Measurements from ENCODE around the gene GPC6. TPM values are rescaled to one million over a fixed set of nuclear protein-coding genes. Genes with fewer than 3 reads are reported as not detected.

The GPC6 gene
- total and polyA plus RNA-seq, 4 donors, result 5.9 to 29.1 (median 18.2) TPM

DNA sequence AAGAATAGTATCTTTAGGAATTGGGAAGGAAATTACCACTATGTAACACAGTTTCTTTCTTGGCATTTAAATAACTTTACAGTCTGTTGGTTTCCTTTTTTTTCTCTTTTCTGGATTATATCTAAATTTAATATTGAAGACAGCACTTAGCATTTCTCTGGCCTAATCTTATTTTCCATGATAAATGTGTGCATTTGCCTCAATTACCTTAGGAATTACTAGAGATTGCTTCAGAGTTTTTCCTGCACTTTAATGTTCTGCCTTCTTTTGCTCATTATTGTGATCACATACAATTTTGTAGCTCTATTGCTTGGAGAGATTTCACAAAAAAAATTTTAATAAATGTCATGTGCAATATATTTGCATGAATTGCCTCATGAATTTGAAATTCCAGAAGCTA is 1227.7 kb downstream of the GPC6 start:
- TF ChIP-seq NR2F2 (IDR thresholded peaks at IDR 0.05), result no peak
- TF ChIP-seq ATF3 (IDR thresholded peaks at IDR 0.05), result no peak
- no peak for TF ChIP-seq RAD21 (IDR thresholded peaks at IDR 0.05)
- no peak for TF ChIP-seq FOXA1 (IDR thresholded peaks at IDR 0.05)
- no peak for TF ChIP-seq FOXA2 (IDR thresholded peaks at IDR 0.05)
- no peak for TF ChIP-seq HNF4G (IDR thresholded peaks at IDR 0.05)
- no peak for TF ChIP-seq SP1 (IDR thresholded peaks at IDR 0.05)
- TF ChIP-seq YY1 (IDR thresholded peaks at IDR 0.05), result no peak
- no peak for TF ChIP-seq HNF4A (conservative IDR thresholded peaks at IDR 0.05)
- no peak for TF ChIP-seq EGR1 (IDR thresholded peaks at IDR 0.05; ENCODE audit: low read depth in 2 of 2)
- no peak for TF ChIP-seq CTCF (IDR thresholded peaks at IDR 0.05; ENCODE audit: low read depth, low read length, missing input control)
- no peak for TF ChIP-seq TAF1 (conservative IDR thresholded peaks at IDR 0.05)
- no peak for TF ChIP-seq JUND (IDR thresholded peaks at IDR 0.05)
- DNase-seq (ENCODE audit: low spot score), result no peak
- Histone ChIP-seq H3K9ac (ENCODE audit: low read depth in 1 of 2, low read length in 2 of 2) (no peak overlapping the region), H3K9me3 (ENCODE audit: control insufficient read depth in 4 of 4, low read length in 3 of 4) (no peaks in the 10 kb centered on the region), H3K27ac (ENCODE audit: low read depth in 1 of 2, low read length in 2 of 2) (no peak overlapping the region), H3K36me3 (ENCODE audit: control insufficient read depth in 4 of 4, insufficient read depth in 3 of 4, low read depth in 1 of 4, low read length in 3 of 4) (no peaks in the 10 kb centered on the region), H3K4me1 (ENCODE audit: control insufficient read depth in 4 of 4, insufficient read depth in 4 of 4, low read length in 3 of 4) (no peaks in the 10 kb centered on the region), H3K27me3 (ENCODE audit: control insufficient read depth in 4 of 4, insufficient read depth in 4 of 4, low read length in 3 of 4) (no peaks in the 10 kb centered on the region), H3K4me3 (ENCODE audit: low read depth in 1 of 3, low read length in 3 of 3) (no peak overlapping the region)

DNA sequence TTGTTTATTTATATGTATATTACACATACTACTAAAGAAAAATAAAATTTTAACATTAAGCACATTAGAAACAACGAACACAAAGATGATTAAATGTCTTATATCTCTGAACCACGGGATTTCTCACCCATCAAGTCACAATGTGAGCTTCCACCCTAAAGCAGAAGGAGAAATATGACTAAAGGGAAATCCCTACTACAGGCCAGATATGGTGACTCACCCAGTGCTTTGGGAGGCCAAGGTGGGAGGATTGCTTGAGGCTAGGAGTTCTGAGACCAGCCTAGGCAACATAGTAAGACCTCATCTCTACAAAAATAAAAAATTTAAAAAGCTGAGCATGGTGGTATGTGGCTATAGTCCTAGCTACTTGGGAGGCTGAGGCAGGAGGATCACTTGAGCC is 1228.3 kb downstream of the GPC6 start:
- 84% methylated on average over 2 of the region's 2 CpGs for WGBS
- H3K9me3 ChIP-seq (ENCODE audit: control insufficient read depth in 4 of 4, low read length in 3 of 4), result no peaks in the 10 kb centered on the region
- H3K4me3 ChIP-seq (ENCODE audit: low read depth in 1 of 3, low read length in 3 of 3), result no peak overlapping the region
- no peak for DNase-seq (ENCODE audit: low spot score)
- TF ChIP-seq FOXA1 (IDR thresholded peaks at IDR 0.05), result no peak
- no peaks in the 10 kb centered on the region for H3K4me1 ChIP-seq (ENCODE audit: control insufficient read depth in 4 of 4, insufficient read depth in 4 of 4, low read length in 3 of 4)
- no peaks in the 10 kb centered on the region for H3K36me3 ChIP-seq (ENCODE audit: control insufficient read depth in 4 of 4, insufficient read depth in 3 of 4, low read depth in 1 of 4, low read length in 3 of 4)
- H3K9ac ChIP-seq (ENCODE audit: low read depth in 1 of 2, low read length in 2 of 2), result no peak overlapping the region
- H3K27ac ChIP-seq (ENCODE audit: low read depth in 1 of 2, low read length in 2 of 2), result no peak overlapping the region
- no peaks in the 10 kb centered on the region for H3K27me3 ChIP-seq (ENCODE audit: control insufficient read depth in 4 of 4, insufficient read depth in 4 of 4, low read length in 3 of 4)

GRCh38 chr13:94455414-94455813 is 1228.8 kb downstream of the GPC6 start:
- TF ChIP-seq RXRA (IDR thresholded peaks at IDR 0.05) (peak in 1 of 2 donors; percentile 36), CTCF (IDR thresholded peaks at IDR 0.05; ENCODE audit: low read depth, low read length, missing input control) (no peak), YY1 (IDR thresholded peaks at IDR 0.05) (no peak), SP1 (IDR thresholded peaks at IDR 0.05) (peak; percentile 49), FOXA2 (IDR thresholded peaks at IDR 0.05) (peak; percentile 21), ZBTB33 (IDR thresholded peaks at IDR 0.05) (no peak), HNF4A (conservative IDR thresholded peaks at IDR 0.05) (peak; percentile 77 to 83), TAF1 (conservative IDR thresholded peaks at IDR 0.05) (no peak), HNF4G (IDR thresholded peaks at IDR 0.05) (no peak), RAD21 (IDR thresholded peaks at IDR 0.05) (no peak)
- TF ChIP-seq, protein P1, sequence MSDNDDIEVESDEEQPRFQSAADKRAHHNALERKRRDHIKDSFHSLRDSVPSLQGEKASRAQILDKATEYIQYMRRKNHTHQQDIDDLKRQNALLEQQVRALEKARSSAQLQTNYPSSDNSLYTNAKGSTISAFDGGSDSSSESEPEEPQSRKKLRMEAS (IDR thresholded peaks at IDR 0.05), result no peak
- H3K36me3 ChIP-seq (ENCODE audit: control insufficient read depth in 4 of 4, insufficient read depth in 3 of 4, low read depth in 1 of 4, low read length in 3 of 4), result no peaks in the 10 kb centered on the region
- H3K9me3 ChIP-seq (ENCODE audit: control insufficient read depth in 4 of 4, low read length in 3 of 4), result no peaks in the 10 kb centered on the region
- H3K4me1 ChIP-seq (ENCODE audit: control insufficient read depth in 4 of 4, insufficient read depth in 4 of 4, low read length in 3 of 4), result no peaks in the 10 kb centered on the region
- no peak overlapping the region for H3K27ac ChIP-seq (ENCODE audit: low read depth in 1 of 2, low read length in 2 of 2)
- H3K9ac ChIP-seq (ENCODE audit: low read depth in 1 of 2, low read length in 2 of 2), result no peak overlapping the region
- 28% methylated on average over 2 of the region's 2 CpGs for WGBS
- no peak overlapping the region for H3K4me3 ChIP-seq (ENCODE audit: low read depth in 1 of 3, low read length in 3 of 3)
- no peaks in the 10 kb centered on the region for H3K27me3 ChIP-seq (ENCODE audit: control insufficient read depth in 4 of 4, insufficient read depth in 4 of 4, low read length in 3 of 4)
- DNase-seq (ENCODE audit: low spot score), result no peak

Data from liver (tissue), 9 donors.